PC-9 (cell line): Measurements from ENCODE around the gene C10orf105. TPM values are rescaled to one million over a fixed set of nuclear protein-coding genes. Genes with fewer than 3 reads are reported as not detected.

Experiments used
- BruUV-seq: library from RNA; stranded (reverse); fragments of 400-500 nt; replicated peaks from 2 replicates; lab custom pipeline; 2021; lab: Mats Ljungman, UMichigan
- CTCF ChIA-PET: fragments of 300-600 bp; sonication (Branson Sonifier 250); formaldehyde crosslinking; loops from one replicate; lab custom pipeline; 2022; ENCODE audit warnings: antibody characterized with exemption; lab: Charles Lee
- POLR2A ChIA-PET: fragments of 300-600 bp; sonication (Branson Sonifier 250); formaldehyde crosslinking; loops from one replicate; lab custom pipeline; 2022; ENCODE audit warnings: antibody characterized with exemption; ENCODE audit not compliant: unreplicated experiment; lab: Charles Lee
- DNase-seq, 2 experiments: peaks; one replicate each; pipeline versions ENCODE4 v3.0.0 to v3.0.0-alpha.2; 2015 to 2022; ENCODE audit warnings: mixed read lengths in 1 of 2
- H2AFZ ChIP-seq: fragments of 200-600 bp; sonication (generic); 2 replicates; pipeline ENCODE4 v1.8.1; 2017; ENCODE audit warnings: antibody characterized with exemption
- H3F3A ChIP-seq: fragments of 200-600 bp; sonication (generic); 2 replicates; pipeline ENCODE4 v1.8.1; 2017; ENCODE audit warnings: antibody characterized with exemption, mild to moderate bottlenecking, low read depth; ENCODE audit not compliant: insufficient read depth
- H3K27ac ChIP-seq: fragments of 200-600 bp; sonication (generic); 2 replicates; pipeline ENCODE4 v1.6.1; 2016; ENCODE audit warnings: mixed run types
- H3K27me3 ChIP-seq: fragments of 200-600 bp; sonication (generic); 2 replicates; pipeline ENCODE4 v1.6.1; 2016; ENCODE audit warnings: low read depth, mixed run types; ENCODE audit not compliant: insufficient read depth
- H3K36me3 ChIP-seq: fragments of 200-600 bp; sonication (generic); 2 replicates; pipeline ENCODE4 v1.6.1; 2016; ENCODE audit warnings: low read depth, mixed run types
- H3K4me1 ChIP-seq: fragments of 200-600 bp; sonication (generic); replicated peaks from 2 replicates; pipeline ENCODE4 v1.6.1; 2016; ENCODE audit warnings: mixed run types; ENCODE audit not compliant: insufficient read depth
- H3K4me2 ChIP-seq: fragments of 200-600 bp; sonication (generic); 2 replicates; pipeline ENCODE4 v1.6.1; 2017; ENCODE audit warnings: mixed run types
- H3K4me3 ChIP-seq: fragments of 200-600 bp; sonication (generic); 2 replicates; pipeline ENCODE4 v1.6.1; 2016; ENCODE audit warnings: mixed run types
- H3K79me2 ChIP-seq: fragments of 200-600 bp; sonication (generic); 2 replicates; pipeline ENCODE4 v1.6.1; 2017; ENCODE audit warnings: low read depth, mixed run types
- H3K9me2 ChIP-seq: fragments of 200-600 bp; sonication (generic); 2 replicates; pipeline ENCODE4 v1.8.1; 2017; ENCODE audit warnings: mild to moderate bottlenecking; ENCODE audit not compliant: insufficient read depth
- H3K9me3 ChIP-seq: fragments of 200-600 bp; sonication (generic); 2 replicates; pipeline ENCODE4 v1.8.1; 2016; ENCODE audit warnings: low read depth; ENCODE audit not compliant: insufficient read depth
- H4K20me1 ChIP-seq: fragments of 200-600 bp; sonication (generic); 2 replicates; pipeline ENCODE4 v1.8.1; 2017; ENCODE audit not compliant: insufficient read depth
- CTCF ChIP-seq: fragments of 200-600 bp; sonication (generic); conservative IDR thresholded peaks from 2 replicates; pipeline ENCODE4 v1.6.1; 2017; ENCODE audit warnings: mixed run types, antibody characterized with exemption, mild to moderate bottlenecking, moderate library complexity
- EZH2 ChIP-seq: fragments of 200-600 bp; sonication (generic); IDR thresholded peaks from 2 replicates; pipeline ENCODE4 v1.8.0; 2017; ENCODE audit warnings: antibody characterized with exemption, low read depth
- intact Hi-C: fragments of 100-400 bp; cut with micrococcal nuclease; formaldehyde crosslinking; loops from one replicate; pipeline ENCODE4 v1.10.0; 2022; ENCODE audit not compliant: unreplicated experiment
- total RNA-seq: library from RNA; stranded (reverse); gene quantifications from 2 replicates; pipeline ENCODE4 v1.2.3, GENCODE V29; 2021

C10orf105 gene
- total RNA-seq, 1 experiment from 2014 or later: not detected

GRCh38 chr10:71765176-71765904, 45.8 kb upstream of the C10orf105 start:
- Histone ChIP-seq H3K79me2 (peaks cover 31% of the 10 kb centered on the region), H3F3A (peaks cover 62% of the 10 kb centered on the region), H3K36me3 (peaks cover 13% of the 10 kb centered on the region), H3K27ac (peak overlapping the region; percentile 88), H3K9me3 (no peaks in the 10 kb centered on the region), H3K4me2 (peak overlapping the region; percentile 61), H2AFZ (no peak overlapping the region), H3K9me2 (no peaks in the 10 kb centered on the region), H3K27me3 (no peaks in the 10 kb centered on the region), H3K4me1 (peaks cover 88% of the 10 kb centered on the region), H3K4me3 (no peak overlapping the region), H4K20me1 (no peaks in the 10 kb centered on the region)
- peak; percentile 80 to 82 for DNase-seq
- no peak for TF ChIP-seq CTCF
- no peak for TF ChIP-seq EZH2
- intact Hi-C loops: loop anchor here (5.0 kb wide), 2 partner anchors 448 to 567 kb away; partner anchors contain the start of gene SLC29A3
- POLR2A ChIA-PET: interaction anchor here (0.6 kb wide), 2 partner anchors 9 to 313 kb away, joined by 3 to 4 read pairs; no protein-coding TSS in a partner anchor
- CTCF ChIA-PET: interaction anchor here (0.6 to 1.1 kb wide), 3 partner anchors 9 to 203 kb away, joined by 3 to 4 read pairs (median 4); partner anchors contain the start of gene PSAP
- BruUV-seq: no TSS peak

- H3K27ac ChIP-seq: peak overlapping the region; percentile 88; the same call in 1 of the 2 replicates
Measured at GRCh38 chr10:71763352-71764127, 44.0 kb upstream of the C10orf105 start.

More at GRCh38 chr10:71763352-71764127, 44.0 kb upstream of the C10orf105 start:
- Histone ChIP-seq H3K9me3 (no peaks in the 10 kb centered on the region), H3K36me3 (0 out of 2 replicates have a peak, but pooled peaks cover 6% of the 10 kb centered on the region), H3F3A (peaks cover 48% of the 10 kb centered on the region), H4K20me1 (no peaks in the 10 kb centered on the region), H3K27me3 (no peaks in the 10 kb centered on the region), H2AFZ (no peak overlapping the region), H3K79me2 (peaks cover 15% of the 10 kb centered on the region; the same call in 1 of the 2 replicates), H3K4me1 (peaks cover 78% of the 10 kb centered on the region), H3K4me2 (no peak overlapping the region), H3K4me3 (no peak overlapping the region), H3K9me2 (no peaks in the 10 kb centered on the region)
- TF ChIP-seq EZH2 (no peak), CTCF (no peak)
- intact Hi-C loops: no loop called here
- ChIA-PET POLR2A (no interaction called here), CTCF (no interaction called here)
- no TSS peak for BruUV-seq
- no peak for DNase-seq
